H1 (cell line): ENCODE data around the gene AAR2. TPM values are rescaled to one million over a fixed set of nuclear protein-coding genes. Genes with fewer than 3 reads are reported as not detected.

Experiments used
- ATF2 ChIP-seq: IDR thresholded peaks from 2 replicates; pipeline ENCODE4 v1.6.1; 2012; ENCODE audit warnings: low read length, inconsistent platforms
- CTBP2 ChIP-seq: IDR thresholded peaks from 2 replicates; pipeline ENCODE4 v1.7.0; 2011; ENCODE audit warnings: borderline replicate concordance, mild to moderate bottlenecking, moderate library complexity, mixed read lengths, low read length; ENCODE audit not compliant: insufficient read depth, insufficient read length
- RXRA ChIP-seq: IDR thresholded peaks from 2 replicates; pipeline ENCODE4 v1.6.1; 2011; ENCODE audit warnings: low read depth, mild to moderate bottlenecking, low read length, moderate library complexity; ENCODE audit not compliant: insufficient read depth
- polyA plus RNA-seq, 7 experiments: library from polyadenylated mRNA; depleted of rRNA in 3 of 7; stranded (reverse) in 5 of 7; unstranded in 2 of 7; fragments of >200 nt in 5 of 7; fragments of 200-250 nt in 2 of 7; gene quantifications; 1 replicate in 5 of 7; 2 replicates in 1 of 7; 4 replicates in 1 of 7; pipeline versions ENCODE4 v1.2.1 to v1.2.3, GENCODE V29; 2011 to 2013; ENCODE audit warnings: missing spikeins in 2 of 7, mixed read lengths in 2 of 7
- total RNA-seq: library from RNA; stranded (reverse); fragmentation: NEBNext Ultra II Directional; extraction: Animal tissue kit (Norgen Biotek cat#: 25700); gene quantifications from 2 replicates; pipeline ENCODE4 v1.2.1, GENCODE V29; 2021

The AAR2 gene
- total and polyA plus RNA-seq, 2 of the 8 experiments (the other 6 are each of a cell fraction or from before 2014, with no cell fraction given) = 25.5 to 36.1 TPM

GRCh38 chr20:36275011-36275410, 38.7 kb downstream of the AAR2 start (continued):
- TF ChIP-seq ATF2 = no peak
- TF ChIP-seq CTBP2 = no peak
- no peak for TF ChIP-seq RXRA
